Measurements from ENCODE around the gene SASH3.

Gene SASH3

GRCh38 chrX:129783291-129783713 is 3.6 kb downstream of the SASH3 start:
- DNase-seq (ENCODE audit: low read depth, low spot score), result no peak

GRCh38 chrX:129784371-129784770 is 4.6 kb downstream of the SASH3 start:
- DNase-seq (ENCODE audit: low read depth, low spot score), result no peak

DNA sequence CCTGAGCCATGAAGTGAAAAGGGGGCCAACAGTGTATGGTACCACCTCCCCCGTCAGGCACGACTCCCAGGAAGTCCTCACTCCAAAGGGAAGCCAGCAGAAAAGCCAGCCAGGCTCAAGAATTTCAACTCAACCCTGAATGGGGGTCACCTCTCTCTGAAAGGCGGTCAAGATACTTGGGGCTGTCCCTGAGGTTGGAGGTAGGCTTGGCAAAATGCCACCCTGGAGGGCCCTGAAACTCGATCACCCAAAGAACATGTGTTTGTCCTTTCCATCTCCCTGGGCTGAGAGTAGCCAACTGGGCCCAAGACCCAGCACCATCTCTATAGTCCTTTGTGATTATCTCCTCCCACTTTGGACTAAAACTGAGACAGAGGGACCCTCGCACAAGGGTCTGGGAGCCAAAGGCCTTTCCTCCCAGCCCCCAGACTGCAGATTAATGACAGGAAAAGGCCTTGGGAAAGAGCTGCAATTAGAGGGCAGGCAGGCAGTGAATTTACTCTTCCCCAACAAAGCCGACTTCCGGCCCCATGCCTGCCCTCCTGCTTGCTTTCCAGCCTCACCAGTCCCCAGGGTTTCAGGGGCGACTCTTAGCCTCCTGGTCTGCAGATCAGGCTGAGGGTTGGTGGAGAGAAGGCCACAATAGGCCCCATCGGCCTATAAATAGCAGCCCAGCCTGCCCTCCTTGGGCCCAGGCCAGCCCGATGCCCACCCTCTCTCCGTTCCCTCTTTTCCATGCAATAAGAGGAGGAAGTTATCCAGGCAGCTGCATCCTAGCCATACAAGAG is 5.6 kb downstream of the SASH3 start:
- no peak for DNase-seq (ENCODE audit: low read depth, low spot score)

GRCh38 chrX:129786210-129786651 is 6.5 kb downstream of the SASH3 start:
- DNase-seq (ENCODE audit: low read depth, low spot score), result no peak

DNA sequence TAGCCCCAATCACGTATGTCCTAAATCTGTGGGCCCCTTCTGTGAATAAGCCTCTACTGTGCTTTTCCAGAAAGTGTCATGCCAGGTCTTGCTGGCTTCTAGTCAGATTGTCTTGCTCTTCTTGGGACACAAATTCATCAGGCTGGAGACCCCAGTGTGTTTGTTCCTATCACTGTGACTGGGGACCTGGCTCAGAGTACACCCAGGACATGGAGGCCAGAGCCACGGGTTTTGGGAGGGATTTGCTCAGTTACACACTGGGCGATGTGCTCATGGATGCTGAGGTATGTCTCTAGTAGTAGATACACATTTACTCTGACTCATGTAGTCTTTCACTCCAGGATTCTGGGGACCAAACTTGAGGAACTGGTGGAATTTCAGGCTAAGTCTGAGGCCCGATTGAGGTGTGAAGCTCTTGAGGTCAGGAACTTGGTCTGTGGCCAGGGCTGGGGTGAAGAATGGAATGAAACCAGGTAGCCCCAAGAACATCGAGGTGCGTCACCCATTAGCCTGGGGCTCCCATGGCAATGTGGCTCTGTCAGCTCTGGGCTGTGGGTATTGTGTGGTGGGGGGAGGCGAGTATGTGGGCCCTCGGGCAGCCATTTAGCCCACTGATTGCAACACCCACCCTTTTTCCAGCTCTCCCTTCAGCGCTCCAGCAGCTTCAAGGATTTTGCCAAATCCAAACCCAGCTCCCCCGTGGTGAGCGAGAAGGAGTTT is 7.7 kb downstream of the SASH3 start:
- DNase-seq (ENCODE audit: low read depth, low spot score), result no peak

GRCh38 chrX:129788527-129788926 is 8.8 kb downstream of the SASH3 start:
- DNase-seq (ENCODE audit: low read depth, low spot score), result no peak

GRCh38 chrX:129790146-129790545 is 10.4 kb downstream of the SASH3 start:
- no peak for DNase-seq (ENCODE audit: low read depth, low spot score)

GRCh38 chrX:129790808-129791207 is 11.1 kb downstream of the SASH3 start:
- DNase-seq (ENCODE audit: low read depth, low spot score), result no peak

GRCh38 chrX:129791336-129791735 is 11.6 kb downstream of the SASH3 start:
- no peak for DNase-seq (ENCODE audit: low read depth, low spot score)

DNA sequence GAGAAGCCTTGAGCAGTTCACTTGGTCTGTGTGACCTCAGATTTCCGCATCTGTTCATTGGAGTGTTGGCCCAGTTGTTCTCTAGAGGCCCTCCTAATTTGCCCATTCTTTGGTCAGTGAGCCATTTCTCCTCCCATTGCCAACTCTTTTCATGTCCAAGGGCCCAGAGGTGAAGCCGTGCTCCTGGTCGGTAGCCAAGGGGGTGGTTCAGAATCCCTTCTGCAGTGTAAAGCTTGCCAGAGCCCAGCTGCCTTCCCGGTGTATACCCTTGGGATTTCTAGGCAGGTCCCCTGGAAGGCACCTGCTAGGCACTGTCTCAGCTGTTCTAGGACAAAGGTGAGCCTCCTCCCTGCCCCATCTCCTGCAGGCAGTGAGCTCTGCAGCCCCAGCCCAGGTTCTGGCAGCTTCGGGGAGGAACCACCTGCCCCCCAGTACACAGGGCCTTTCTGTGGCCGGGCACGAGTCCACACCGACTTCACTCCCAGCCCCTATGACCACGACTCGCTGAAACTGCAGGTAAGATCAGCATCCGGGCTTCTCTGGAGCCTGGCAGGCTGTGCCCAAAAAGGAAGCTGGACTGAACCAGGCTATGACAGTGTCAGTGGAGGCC is 12.3 kb downstream of the SASH3 start:
- DNase-seq (ENCODE audit: low read depth, low spot score), result no peak

- no peak for DNase-seq (ENCODE audit: low read depth, low spot score)
Observed at GRCh38 chrX:129792586-129793291, 13.0 kb downstream of the SASH3 start.

DNA sequence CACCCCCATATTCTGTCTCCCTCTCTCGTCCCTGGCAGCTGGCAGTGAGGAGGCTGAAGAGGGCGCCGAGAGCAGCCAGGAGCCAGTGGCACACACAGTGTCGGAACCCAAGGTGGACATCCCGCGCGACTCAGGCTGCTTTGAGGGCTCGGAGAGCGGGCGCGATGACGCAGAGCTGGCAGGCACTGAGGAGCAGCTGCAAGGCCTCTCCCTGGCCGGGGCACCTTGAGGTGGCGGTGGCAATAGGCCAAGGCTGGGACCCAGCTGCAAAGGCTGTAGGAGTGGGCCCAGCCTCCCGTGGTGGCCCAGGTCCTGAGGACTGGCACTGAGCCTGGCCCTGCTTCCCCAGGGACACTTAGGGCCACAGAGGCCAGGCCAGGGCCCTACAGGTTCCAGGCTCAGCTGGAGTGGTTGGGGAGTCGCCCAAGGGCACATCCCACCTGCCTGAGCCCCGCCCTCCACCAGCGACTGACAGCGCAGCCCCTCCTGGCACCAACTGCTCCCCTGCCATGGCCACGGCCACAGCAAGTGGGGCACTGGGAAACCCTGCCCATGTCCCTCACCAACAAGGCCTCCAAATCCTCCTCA is 13.9 kb downstream of the SASH3 start:
- DNase-seq (ENCODE audit: low read depth, low spot score), result no peak

DNA sequence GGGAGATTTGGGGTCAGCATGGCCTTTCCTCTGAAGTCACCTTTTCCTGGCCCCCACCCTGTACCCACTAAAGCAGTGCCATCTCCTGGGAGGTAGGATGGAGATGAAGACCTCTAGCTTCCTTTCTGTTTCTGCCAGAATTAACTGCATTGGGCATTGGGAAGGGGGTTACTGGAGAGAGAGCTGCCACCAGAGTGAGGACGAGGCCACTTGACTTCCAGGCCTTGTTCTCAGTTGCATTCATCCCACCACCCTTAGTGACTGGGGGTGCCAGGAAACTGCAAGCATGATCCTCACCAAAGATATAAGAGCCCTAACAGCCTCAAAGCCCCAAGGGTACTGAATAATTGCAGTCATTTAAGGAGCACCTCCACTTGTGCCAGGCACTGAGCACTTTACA is 15.8 kb downstream of the SASH3 start:
- no peak for DNase-seq (ENCODE audit: low read depth, low spot score)

GRCh38 chrX:129797251-129797906 is 17.6 kb downstream of the SASH3 start:
- DNase-seq (ENCODE audit: low read depth, low spot score), result no peak

DNA sequence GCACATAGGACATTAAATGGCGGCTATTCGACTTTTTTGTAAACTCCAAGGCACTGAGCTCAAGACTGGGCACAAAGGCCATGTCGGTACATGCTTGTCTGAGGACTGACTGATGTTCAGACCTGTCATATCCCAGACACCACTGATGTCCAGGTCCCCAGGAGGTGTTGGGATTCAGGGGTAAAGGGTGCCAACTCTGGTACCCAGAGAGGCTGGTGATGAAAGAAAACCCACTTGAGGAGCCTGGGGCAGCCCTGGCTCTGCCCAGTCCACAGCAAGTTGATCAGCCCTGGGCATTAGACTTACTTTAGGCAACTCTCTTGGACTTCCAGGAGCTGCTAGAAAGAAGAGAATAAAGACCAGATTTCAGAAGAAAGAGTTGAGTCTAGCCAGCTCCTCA is 18.7 kb downstream of the SASH3 start:
- DNase-seq (ENCODE audit: low read depth, low spot score), result no peak

GRCh38 chrX:129798888-129799287 is 19.1 kb downstream of the SASH3 start:
- no peak for DNase-seq (ENCODE audit: low read depth, low spot score)

DNA sequence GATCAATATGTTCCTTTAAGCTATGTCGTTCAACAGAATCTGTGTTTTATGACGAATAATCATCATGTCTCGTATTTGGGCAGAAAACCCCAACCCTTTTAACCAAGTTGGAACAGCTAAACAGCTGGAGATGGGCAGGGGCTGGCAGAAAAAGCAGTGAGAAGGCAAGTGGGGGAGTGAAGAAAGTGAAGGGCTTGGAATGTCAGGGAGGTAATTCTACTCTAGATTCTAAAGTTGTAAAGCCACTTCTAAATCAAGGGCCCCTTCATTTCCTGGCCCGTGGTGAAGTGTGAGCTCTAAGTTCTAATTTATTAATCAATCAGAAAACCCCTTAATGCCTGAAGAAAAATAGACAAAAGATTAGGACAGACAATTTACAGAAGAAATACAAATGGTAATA is 20.4 kb downstream of the SASH3 start:
- DNase-seq (ENCODE audit: low read depth, low spot score), result no peak

DNA sequence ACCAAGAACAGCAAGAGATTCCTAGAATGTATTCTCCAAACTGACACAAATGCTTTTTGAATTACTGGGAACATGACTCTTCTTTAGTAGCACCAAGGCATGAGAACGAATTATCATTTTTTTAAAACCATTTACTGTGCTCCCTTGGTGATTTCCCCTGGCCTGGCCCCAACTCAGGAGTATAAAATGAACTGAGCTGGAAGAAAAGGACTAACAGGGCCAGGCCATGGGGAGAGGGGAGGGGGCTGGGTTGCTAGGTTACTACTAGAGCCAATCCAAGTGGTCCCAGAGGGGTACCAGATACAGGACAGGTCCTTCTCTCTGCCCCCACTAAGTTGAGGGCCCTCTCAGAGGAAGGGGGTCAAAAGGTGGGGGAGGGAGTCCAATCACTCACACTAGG is 23.1 kb downstream of the SASH3 start:
- no peak for DNase-seq (ENCODE audit: low read depth, low spot score)

DNA sequence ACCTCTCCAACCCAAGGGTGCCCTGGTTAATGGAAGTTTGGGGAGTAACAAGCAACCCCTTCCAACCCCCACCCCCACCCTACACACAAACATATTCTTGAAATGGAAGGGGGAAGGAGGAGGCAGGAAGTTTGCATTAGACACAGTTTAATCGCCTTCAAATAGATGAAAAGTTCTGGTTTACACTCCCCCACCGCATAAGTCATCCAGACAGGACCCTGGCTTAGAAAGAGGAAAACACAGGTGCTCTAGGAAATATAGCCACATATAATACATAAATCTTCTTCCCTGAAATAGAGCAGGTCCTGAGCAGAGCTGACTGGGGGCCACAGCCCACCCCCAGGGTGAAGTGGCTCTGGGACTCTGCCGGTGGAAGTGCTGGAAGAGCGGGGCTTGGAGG is 25.1 kb downstream of the SASH3 start:
- no peak for DNase-seq (ENCODE audit: low read depth, low spot score)

DNA sequence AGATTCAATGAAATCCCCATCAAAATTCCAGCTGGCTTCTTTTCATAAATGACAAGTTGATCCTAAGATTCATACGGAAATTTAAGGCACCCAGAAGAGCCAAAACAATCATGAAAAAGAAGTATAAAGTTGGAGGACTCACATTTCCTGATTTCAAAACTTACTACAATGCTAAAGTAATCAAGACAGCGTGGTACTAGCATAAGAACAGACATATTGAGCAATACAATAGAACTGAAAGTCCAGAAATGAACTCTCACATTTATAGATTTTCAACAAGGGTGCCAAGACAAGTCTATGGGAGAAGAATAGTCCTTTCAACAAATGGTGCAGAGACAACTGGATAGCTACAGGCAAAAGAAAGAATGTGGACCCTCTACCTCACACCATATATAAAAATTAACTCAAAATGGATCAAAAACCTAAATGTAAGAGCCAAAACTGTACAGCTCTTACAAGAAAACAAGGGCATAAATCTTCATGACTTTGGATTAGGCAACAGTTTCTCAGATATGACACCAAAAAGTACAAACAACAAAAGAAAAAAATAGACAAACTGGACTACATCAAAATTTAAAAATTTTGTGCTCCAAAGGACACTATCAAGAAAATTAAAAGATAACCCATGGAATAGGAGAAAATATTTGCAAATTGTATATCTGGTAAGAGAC is 28.5 kb downstream of the SASH3 start:
- no peak for DNase-seq (ENCODE audit: low read depth, low spot score)

All from ELF-1 (cell line).